ENCODE data around the gene CLSTN2. TPM values are rescaled to one million over a fixed set of nuclear protein-coding genes. Genes with fewer than 3 reads are reported as not detected.

The CLSTN2 gene
- total and polyA plus RNA-seq, 2 of the 13 experiments (the other 11 are each of a cell fraction or from before 2014, with no cell fraction given): not detected

DNA sequence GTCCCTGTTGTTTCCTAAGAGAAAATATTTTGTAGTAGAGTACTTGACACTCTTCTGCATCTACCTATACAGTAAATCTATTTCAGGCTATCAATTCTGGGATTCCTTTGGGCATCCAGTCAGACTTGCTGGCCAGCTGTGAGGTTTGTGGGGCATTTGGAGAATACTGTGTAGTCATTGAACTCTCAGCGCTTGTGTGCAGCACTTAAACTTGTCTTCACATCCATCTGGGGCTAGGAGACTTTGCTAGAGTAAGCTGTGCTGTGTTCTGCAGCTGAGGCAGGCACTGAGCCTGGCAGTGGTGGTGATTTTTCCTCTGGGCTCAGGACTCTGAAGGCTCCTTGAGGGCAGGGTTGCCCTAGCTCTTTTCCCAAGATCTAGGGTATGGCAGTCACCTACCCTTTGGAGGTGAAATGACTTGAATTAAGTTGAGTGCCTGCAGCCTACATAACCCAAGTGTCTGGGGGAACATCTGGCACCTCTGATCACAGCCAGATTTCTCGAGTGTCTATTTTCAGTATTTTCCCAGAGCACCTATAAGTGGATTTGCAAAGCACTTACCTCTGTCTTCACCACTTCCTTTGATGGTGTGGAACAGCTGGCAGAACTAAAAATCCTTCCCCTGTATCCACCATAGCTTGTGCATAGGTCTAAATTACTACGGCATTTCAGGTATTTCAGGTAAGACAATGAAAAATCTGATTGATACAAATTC, 19.3 kb downstream of the CLSTN2 start:
- Histone ChIP-seq H2AFZ (ENCODE audit: low read length) (no peak overlapping the region), H3K27ac (ENCODE audit: extremely low read length, insufficient read depth, low read length) (no peak overlapping the region), H4K20me1 (ENCODE audit: insufficient read depth, low read length) (no peaks in the 10 kb centered on the region), H3K27me3 (ENCODE audit: control insufficient read depth in 1 of 2, insufficient read depth in 2 of 2, low read length in 2 of 2) (peaks cover 0 to 2% of the 10 kb centered on the region in 2 experiments; a peak in 1 of 5 replicates), H3K79me2 (ENCODE audit: insufficient read depth, low read length) (no peaks in the 10 kb centered on the region), H3K4me2 (ENCODE audit: low read depth, low read length) (no peak overlapping the region), H3K9ac (ENCODE audit: insufficient read depth, low read depth, low read length) (no peak overlapping the region), H3K4me1 (ENCODE audit: insufficient read depth, low read length) (no peaks in the 10 kb centered on the region), H3K9me3 (ENCODE audit: low read length) (no peaks in the 10 kb centered on the region), H3K36me3 (replicated peaks in 1 of 2; ENCODE audit: control insufficient read depth in 1 of 2, insufficient read depth in 2 of 2, low read length in 2 of 2) (no peaks in the 10 kb centered on the region), H3K4me3 (replicated peaks in 1 of 3; ENCODE audit: insufficient read depth in 1 of 3, low read depth in 2 of 3, low read length in 3 of 3) (no peak overlapping the region)
- no peak for ATAC-seq
- whole genome bisulfite sequencing (ENCODE audit: low lambda C conversion rate): 33% methylated on average over 3 of the region's 3 CpGs
- intact Hi-C loops (cut with micrococcal nuclease; ENCODE audit: unreplicated experiment): no loop called here
- ChIA-PET CTCF (ENCODE audit: low intra/inter-chr PET ratio, low total read pairs) (no interaction called here), POLR2A (no interaction called here)
- no peak for DNase-seq (ENCODE audit: low spot score)
- in situ Hi-C loops (cut with HindIII; ENCODE audit: extremely low pct_ligation_motif_present, low pct_unique_long_range_greater_than_20kb): no loop called here
- no peak for FAIRE-seq
- BruUV-seq (replicated peaks): no TSS peak
- TF ChIP-seq ZBTB7B (CRISPR knock-in tag; IDR thresholded peaks at IDR 0.05) (no peak), BCL3 (CRISPR knock-in tag; IDR thresholded peaks at IDR 0.05) (no peak), ZNF557 (CRISPR knock-in tag; IDR thresholded peaks at IDR 0.05) (no peak), DZIP1 (CRISPR knock-in tag; IDR thresholded peaks at IDR 0.05) (no peak), NFKBIZ (CRISPR knock-in tag; IDR thresholded peaks at IDR 0.05) (no peak), ZNF280B (CRISPR knock-in tag; IDR thresholded peaks at IDR 0.05; ENCODE audit: borderline replicate concordance) (no peak), TBX2 (CRISPR knock-in tag; IDR thresholded peaks at IDR 0.05; ENCODE audit: borderline replicate concordance) (no peak), CENPBD1 (CRISPR knock-in tag; IDR thresholded peaks at IDR 0.05; ENCODE audit: borderline replicate concordance, low read depth) (no peak), ZNF251 (CRISPR knock-in tag; IDR thresholded peaks at IDR 0.05) (no peak), MED13 (CRISPR knock-in tag; IDR thresholded peaks at IDR 0.05) (no peak), DNMT3B (CRISPR knock-in tag; conservative IDR thresholded peaks at IDR 0.05) (no peak), ZSCAN22 (CRISPR knock-in tag; IDR thresholded peaks at IDR 0.05) (no peak), ZNF883 (CRISPR knock-in tag; IDR thresholded peaks at IDR 0.05; ENCODE audit: not compliant biosample characterization) (no peak)
- TF ChIP-seq, protein P1, sequence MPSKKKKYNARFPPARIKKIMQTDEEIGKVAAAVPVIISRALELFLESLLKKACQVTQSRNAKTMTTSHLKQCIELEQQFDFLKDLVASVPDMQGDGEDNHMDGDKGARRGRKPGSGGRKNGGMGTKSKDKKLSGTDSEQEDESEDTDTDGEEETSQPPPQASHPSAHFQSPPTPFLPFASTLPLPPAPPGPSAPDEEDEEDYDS (CRISPR knock-in tag; IDR thresholded peaks at IDR 0.05): no peak
- TF ChIP-seq, protein P2, sequence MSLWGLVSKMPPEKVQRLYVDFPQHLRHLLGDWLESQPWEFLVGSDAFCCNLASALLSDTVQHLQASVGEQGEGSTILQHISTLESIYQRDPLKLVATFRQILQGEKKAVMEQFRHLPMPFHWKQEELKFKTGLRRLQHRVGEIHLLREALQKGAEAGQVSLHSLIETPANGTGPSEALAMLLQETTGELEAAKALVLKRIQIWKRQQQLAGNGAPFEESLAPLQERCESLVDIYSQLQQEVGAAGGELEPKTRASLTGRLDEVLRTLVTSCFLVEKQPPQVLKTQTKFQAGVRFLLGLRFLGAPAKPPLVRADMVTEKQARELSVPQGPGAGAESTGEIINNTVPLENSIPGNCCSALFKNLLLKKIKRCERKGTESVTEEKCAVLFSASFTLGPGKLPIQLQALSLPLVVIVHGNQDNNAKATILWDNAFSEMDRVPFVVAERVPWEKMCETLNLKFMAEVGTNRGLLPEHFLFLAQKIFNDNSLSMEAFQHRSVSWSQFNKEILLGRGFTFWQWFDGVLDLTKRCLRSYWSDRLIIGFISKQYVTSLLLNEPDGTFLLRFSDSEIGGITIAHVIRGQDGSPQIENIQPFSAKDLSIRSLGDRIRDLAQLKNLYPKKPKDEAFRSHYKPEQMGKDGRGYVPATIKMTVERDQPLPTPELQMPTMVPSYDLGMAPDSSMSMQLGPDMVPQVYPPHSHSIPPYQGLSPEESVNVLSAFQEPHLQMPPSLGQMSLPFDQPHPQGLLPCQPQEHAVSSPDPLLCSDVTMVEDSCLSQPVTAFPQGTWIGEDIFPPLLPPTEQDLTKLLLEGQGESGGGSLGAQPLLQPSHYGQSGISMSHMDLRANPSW (CRISPR knock-in tag; IDR thresholded peaks at IDR 0.05; ENCODE audit: borderline replicate concordance): no peak
